OCI-M2 (cell line): ENCODE data around the gene MPV17L.
"Not testable (repeated sequence)": the region's sequence is repeated elsewhere in the genome, so short reads cannot be mapped to it uniquely, and the experiment has no call there.

ENCODE experiments used
- DNase-seq: peaks from one replicate; lab custom pipeline; 2025; ENCODE audit not compliant: unreplicated experiment; lab: John Stamatoyannopoulos, UW

The MPV17L gene

GRCh38 chr16:15450624-15451023 lies 55.1 kb downstream of the MPV17L start:
- DNase-seq, result no peak

- no peak for DNase-seq
These were observed 55.7 kb downstream of the MPV17L start for GRCh38 chr16:15451098-15451731.

- DNase-seq, result no peak
These were observed 56.8 kb downstream of the MPV17L start for GRCh38 chr16:15452246-15452855.

GRCh38 chr16:15453296-15453695 lies 57.7 kb downstream of the MPV17L start:
- not testable (repeated sequence) for DNase-seq

- DNase-seq, result not testable (repeated sequence)
These were observed 59.4 kb downstream of the MPV17L start for GRCh38 chr16:15454933-15455332.

- DNase-seq, result no peak
These were observed 61.8 kb downstream of the MPV17L start for GRCh38 chr16:15457400-15457799.

GRCh38 chr16:15457958-15458357 lies 62.4 kb downstream of the MPV17L start:
- DNase-seq, result no peak

- no peak for DNase-seq
These were observed 64.2 kb downstream of the MPV17L start for GRCh38 chr16:15459791-15460190.

GRCh38 chr16:15460601-15461000 lies 65.0 kb downstream of the MPV17L start:
- DNase-seq, result no peak

GRCh38 chr16:15461376-15461775 lies 65.8 kb downstream of the MPV17L start:
- no peak for DNase-seq
